NAMALWA (cell line): ENCODE data around the gene KIF23.
A peak's percentile ranks its signal among the peaks of the same experiment; 100 is the strongest.
"Not testable (repeated sequence)": the region's sequence is repeated elsewhere in the genome, so short reads cannot be mapped to it uniquely, and the experiment has no call there.

Source experiments
- DNase-seq: peaks from one replicate; pipeline ENCODE4 v3.0.0-alpha.2; 2015; ENCODE audit warnings: low spot score

KIF23 gene

DNA sequence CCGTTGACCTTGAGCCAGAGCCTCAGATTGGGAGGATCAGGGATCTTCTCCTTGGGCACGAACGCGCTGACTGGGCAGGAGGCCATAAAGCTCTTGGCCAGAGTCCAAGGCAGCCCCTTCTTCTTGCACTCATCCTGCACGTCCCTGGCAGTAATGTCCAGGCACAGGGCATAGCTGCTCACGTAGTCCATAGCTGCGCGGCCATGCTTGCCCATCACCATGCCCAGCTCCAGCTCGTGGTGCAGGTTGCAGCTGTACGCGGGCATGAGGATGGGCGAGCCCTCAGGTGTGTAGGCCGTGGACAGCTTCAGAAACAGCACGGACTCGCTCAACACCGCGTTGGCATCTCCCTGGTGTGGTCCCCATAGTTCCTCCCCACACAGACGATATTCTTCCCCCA is 20.5 kb downstream of the KIF23 start:
- DNase-seq, result no peak

DNA sequence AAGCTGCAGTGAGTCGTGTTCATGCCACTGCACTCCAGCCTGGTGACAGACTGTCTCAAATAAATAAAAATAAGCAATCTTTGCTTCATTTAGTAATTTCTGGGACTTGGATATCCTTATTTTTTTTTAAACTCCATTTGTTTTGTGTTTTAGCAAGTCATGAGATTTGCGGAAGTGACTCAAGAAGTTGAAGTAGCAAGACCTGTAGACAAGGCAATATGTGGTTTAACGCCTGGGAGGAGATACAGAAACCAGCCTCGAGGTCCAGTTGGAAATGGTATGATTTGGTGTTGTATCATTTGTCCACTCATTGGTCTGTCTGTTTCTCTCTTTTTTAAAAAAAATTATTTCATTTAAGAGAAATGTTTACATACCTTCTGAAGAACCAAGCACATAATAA is 21.8 kb downstream of the KIF23 start:
- no peak for DNase-seq

DNA sequence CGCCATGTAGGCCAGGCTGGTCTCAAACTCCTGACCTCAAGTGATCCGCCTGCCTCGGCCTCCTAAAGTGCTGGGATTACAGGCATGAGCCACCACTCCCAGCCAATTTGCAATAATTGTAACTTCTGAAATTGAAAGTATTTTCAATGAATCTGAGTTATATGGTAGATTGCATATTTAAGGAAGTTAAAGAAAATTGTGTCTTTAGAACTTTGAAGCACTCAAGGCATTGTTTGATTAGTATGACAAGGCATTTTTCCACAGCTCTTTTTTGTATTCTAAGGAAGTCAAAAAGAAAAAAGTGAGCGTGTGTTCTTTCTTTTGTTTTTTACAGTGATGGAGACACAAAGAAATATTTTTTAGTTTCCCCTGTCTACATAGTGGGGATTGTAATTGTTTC is 22.8 kb downstream of the KIF23 start:
- no peak for DNase-seq

DNA sequence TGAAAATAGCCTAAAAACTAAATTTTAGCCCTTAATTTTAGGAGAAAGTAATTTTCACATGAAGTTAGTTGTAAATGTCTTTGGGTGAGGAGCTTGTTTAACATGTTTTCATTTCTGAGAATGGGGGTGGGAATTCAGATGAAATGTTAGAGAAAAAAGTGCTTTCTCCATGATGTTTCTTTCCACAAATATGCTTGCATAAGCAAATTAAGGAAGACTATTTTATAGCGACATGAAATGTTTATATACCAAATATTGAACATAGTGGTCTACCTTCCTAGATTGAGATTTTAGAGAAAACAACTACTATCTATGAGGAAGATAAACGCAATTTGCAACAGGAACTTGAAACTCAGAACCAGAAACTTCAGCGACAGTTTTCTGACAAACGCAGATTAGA is 25.5 kb downstream of the KIF23 start:
- DNase-seq, result no peak

DNA sequence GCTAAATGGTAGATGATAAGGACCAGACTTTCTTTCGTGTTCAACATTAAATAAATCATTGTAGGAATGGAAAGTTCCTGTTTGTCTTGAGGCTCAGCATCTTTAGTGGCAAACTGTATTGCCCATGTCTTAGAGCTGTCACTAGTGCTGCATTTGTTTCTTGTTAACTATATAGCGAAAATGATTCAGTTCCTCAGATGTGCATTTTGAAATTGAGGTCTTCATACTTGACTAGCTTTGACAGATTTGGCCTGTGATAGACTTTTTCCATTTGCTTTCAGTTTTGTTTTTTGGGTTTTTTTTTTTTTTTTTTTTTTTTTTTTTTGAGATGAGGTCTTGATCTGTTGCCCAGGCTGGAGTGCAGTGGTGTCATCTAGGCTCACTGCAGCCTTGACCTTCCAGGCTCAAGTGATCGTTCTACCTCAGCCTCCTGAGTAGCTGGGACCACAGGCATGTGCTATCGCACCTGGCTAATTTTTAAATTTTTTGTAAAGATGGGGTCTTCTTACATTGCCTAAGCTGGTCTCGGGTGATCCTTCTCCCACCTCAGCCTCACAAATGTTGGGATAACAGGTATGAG is 29.0 kb downstream of the KIF23 start:
- DNase-seq, result peak; percentile 52

DNA sequence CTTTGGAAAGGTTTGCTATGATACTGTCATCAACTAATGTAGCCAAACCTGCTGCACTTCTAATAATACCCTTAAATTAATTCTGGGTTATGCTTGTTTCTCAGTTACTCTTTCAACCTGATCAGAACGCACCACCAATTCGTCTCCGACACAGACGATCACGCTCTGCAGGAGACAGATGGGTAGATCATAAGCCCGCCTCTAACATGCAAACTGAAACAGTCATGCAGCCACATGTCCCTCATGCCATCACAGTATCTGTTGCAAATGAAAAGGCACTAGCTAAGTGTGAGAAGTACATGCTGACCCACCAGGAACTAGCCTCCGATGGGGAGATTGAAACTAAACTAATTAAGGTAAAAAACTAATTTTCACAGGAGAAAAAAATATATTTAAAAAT is 30.5 kb downstream of the KIF23 start:
- DNase-seq, result no peak

DNA sequence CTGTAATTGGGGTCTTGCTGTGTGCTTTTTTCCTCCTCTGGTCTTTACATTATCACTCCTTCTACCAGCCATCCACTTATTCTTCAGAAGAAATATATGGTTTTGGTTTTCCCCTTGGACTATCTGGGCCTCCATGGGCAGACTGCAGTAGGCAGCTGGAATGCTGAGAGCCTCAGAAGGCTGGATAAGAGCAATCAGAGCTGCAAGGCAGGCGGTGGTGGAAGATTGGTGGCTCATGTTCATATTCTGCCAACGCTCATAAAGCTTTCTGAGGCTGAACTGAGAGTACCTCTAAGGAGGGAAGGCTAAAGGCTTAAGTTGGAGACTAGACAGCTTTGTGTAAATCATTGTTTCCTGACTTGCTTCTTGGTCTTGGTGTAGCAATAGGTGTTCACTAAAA is 32.8 kb downstream of the KIF23 start:
- DNase-seq, result no peak

DNA sequence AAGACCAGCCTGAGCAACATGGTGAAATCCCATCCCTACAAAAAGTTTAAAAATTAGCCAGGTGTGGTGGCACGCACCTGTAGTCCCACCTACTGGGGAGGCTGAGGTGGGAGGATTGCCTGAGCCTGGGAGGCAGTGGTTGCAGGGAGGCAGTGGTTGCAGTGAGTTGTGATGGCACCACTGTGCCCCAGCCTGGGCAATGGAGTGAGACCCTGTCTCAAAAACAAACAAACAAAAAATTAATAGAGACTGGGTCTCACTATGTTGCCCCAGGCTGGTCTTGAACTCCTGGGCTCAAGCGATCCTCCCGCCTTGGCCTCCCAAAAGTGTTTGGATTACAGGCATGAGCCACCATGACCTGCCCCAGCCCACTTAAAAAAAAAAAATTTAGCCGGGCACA is 36.1 kb downstream of the KIF23 start:
- DNase-seq, result not testable (repeated sequence)

DNA sequence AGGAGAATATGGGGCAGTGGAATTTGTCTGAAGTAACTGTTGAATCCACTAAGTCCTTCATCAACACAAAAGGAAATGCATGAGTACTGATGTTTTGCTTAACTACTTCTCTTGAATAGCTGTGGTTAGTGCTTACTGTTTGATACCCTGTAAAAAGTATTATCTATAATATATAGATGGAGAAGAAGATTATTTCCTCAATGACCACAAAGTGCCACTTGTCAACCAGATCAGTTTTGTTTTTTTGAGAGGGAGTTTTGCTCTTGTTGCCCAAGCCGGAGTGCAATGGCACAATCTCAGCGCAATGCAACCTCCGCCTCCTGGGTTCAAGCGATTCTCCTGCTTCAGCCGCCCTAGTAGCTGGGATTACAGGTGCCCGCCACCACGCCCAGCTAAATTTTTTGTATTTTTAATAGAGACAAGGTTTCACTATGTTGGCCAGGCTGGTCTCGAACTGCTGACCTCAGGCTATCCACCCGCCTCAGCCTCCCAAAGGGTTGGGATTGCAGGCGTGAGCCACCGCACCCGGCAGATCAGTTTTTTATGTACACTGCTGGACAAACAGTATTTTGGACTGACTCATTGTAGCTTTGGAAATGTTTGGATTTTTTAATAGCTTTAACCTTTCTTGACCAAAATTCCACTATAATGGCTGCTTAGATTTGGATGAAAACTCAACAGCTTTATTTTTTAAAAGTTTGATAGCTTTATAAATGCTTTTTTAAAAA is 37.0 kb downstream of the KIF23 start:
- DNase-seq, result no peak

DNA sequence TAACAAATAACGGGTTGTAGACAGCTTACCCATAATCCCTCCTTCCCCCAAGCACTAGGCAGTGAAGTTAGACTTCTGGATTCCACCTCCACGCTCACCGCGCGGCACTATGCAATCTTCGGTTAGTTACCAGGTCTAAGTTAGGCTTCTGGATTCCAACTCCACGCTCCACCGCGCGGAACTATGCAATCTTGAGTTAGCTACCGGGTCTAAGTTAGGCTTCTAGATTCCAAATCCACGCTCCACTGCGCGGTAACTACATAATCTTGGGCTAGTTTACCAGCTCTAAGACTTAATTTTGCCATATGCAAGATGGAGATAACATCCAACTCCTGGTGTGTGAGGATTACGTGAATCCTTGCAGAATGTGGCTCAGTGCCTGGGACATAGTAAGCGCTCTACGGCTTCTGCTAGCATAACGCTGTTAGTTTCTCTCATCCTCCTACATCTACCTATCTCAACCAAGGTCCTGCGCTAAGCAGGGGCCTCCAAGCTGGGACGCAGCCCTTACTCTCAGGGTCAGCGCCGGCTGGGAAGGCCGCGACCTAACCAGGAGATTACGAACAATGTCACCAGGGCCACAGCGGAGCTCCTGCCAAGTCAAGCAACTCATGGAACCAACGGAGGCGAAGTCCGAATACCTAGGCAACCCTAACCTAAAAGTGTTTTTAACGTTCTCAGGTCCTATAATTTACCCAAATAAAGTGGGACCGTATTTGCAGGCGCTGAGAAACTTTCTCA is 38.0 kb downstream of the KIF23 start:
- DNase-seq, result no peak

DNA sequence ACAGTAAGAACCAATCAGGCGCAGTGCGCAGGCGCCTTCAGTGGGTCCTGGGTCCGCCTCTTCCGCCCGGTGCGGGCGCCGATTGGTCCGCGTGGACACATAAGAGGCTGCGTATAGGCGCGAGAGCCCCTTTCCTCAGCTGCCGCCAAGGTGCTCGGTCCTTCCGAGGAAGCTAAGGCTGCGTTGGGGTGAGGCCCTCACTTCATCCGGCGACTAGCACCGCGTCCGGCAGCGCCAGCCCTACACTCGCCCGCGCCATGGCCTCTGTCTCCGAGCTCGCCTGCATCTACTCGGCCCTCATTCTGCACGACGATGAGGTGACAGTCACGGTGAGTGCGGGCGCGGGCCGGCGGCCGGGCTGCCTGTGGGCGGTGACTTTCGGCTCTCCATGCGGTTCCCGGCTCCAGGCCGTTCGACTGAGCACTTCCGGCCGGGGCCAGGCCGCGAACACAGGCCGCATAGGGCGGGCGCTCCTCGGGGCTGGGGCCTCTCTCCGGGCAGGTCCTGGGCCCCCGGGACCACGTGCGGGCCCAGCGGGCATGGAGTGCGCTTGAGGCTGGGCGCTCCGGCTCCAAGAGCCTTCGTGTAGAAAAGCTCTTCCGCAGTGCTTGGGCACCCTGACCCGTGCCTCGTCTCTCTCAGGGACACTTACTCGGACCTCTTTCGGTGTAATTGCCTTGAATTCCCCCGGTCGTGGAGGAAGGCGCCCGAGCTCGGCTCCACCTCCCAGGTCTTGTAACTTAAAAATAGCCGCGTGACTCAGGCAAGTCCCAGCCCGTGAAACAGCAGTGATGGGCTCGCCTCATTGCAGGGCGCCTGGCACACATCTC is 38.8 kb downstream of the KIF23 start, which contains the start of gene RPLP1:
RPLP1 (plus strand) TSS at position 127 of the 830 bp plus-strand sequence; CDS start at position 258, 131 bp downstream.
- DNase-seq, result peak; percentile 97

DNA sequence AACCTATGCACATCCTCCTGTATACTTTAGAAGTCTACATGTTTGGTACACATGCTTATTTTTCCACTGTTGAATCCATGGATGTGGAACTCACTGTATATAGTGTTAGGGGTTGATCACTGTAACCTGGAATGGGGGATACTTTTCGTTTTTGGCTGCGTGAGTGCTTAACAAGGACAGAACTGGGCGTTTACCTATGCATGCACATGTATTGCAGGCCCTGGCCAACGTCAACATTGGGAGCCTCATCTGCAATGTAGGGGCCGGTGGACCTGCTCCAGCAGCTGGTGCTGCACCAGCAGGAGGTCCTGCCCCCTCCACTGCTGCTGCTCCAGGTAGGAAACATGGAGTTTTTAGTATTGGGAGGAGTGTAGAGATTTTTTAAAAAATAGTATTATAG is 40.8 kb downstream of the KIF23 start:
- no peak for DNase-seq

DNA sequence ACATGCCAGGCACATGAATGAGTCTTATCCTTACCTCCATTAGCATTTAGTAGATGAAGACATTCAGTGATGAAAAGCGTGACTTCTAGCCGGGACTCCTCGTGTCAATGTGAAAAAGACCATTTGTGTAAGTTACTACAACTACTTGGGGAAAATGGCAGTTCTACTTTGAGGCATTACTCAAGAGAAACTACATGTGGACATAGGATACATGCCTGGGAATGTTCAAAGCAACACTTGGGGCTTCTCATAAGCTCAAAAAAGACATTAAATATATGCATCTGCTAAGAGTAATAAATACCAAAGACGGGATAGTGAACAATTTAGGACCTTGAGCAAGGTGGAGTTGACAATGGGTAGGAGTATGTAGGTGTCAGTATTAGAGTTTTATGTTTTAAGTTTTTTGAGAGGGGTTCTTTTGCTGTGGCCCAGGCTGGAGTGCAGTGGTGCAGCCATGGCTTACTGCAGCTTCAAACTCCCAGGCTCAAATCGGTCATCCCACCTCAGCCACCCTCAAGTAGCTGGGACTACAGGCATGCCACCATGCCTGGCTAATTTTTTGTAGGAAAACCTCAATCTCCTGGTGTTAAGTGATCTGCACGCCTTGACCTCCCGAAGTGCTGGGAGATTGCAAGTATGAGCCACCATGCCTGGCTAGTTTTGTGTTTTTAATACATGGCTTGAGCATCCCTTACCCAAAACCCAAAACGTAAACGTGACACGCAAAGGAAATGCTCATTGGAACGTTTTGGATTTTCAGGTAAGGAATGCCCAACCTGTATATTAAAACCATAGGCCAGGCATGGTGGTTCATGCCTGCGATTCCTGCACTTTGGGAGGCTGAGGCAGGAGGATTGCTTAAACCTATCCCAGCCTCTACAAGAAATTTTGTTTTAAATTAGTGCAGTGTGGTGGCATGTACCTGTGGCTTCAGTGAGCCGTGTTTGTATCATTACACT is 42.3 kb downstream of the KIF23 start:
- no peak for DNase-seq

DNA sequence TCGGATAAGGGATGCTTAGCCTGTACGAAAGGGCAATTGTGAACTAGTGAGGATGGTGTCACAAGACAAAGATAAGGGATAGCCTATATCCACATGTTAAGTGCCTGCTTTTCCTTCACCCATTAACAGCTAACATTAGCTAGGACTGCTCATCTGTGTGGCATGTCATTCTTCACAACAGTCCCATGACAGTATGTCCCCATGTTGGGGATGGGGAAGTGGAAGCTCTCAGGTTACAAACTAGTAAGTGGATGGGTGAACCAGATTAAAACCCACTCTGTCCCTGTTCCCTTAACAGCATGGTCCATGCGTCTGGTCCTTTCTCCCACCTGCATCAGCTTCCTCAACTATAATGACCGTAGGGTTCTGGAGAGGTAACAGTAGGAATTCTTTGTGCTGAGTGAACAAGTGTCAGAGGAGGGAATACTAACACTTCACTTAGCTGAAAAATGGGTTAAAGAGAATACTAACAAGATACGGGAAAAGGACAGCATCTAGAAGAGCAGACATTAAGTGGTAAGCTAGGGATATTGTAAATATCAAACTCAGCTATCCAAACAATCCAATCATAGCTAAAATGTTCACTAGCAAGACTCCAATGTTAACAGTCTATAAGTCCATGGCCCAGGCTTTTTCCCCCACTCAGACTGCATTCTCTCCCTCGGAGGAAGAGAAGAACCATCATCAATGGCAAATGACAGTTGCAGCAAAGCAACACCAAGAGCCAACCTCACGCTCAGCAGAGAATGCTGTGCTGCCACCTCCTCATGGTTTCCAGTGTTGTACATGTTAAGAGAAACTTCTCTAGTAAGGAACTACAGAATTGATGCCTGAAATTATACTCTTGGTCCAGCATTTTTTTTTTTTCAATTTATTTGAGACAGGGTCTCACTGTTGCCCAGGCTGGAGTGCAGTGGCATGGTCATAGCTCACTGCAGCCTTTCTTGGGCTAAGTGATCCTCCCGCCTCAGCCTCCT is 43.4 kb downstream of the KIF23 start:
- DNase-seq, result peak; percentile 59

DNA sequence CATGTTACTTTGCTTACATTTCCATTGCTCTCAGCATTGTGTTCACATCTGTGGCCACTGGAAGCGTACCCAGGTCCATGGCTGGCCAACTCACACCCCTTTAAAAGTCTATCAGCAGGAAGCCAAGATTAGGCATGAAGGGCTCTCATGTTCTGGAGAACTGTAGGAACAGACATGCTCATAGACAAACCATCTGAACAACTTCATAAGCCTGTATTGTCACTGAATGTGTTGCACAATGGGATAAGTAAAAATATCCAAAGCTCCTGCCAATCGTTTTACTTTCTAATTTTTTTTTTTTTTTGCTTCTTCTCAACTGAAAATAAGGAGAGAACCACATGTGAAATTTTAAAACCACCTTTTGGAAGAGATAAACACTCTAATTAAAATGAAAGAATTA is 44.9 kb downstream of the KIF23 start:
- no peak for DNase-seq

DNA sequence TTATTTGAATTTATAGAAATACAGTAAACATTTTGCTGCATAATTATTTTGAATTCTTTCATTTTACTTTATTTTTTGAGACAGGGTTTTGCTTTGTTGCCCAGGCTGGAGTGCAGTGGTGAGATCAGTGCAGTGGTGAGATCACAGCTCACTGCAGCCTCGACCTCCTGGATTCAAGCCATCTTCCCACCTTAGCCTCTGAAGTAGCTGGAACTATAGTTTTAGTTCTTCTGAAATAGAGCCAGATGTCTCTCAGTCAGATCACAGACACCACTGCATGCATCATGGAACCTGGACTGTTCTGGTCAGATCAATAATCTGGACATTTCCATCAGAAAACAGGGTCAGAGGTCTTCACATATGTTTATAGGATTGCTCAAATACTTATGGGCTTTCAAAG is 46.3 kb downstream of the KIF23 start:
- DNase-seq, result no peak

DNA sequence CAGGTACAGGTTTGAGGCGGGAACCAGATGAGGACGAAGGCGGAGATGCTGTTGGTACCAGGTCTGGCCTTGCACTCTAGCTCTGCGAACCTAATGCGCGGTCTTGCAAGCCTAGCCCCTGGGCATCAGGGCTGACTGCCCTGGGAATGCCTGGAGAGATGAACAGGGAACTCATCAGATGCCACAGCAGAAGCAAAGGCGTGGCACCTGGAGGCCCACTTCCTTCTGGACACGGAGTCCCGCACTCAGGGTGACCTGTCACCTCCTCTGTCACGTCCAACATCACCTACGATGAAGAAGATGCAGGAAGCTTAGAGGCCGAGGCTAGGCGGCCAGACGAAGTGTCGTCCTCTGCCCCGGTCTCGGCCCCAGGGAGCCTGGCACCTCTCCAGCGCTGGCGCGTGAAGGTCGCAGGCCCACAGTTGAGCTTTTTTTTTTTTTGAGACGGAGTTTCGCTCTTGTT is 47.9 kb downstream of the KIF23 start:
- no peak for DNase-seq

DNA sequence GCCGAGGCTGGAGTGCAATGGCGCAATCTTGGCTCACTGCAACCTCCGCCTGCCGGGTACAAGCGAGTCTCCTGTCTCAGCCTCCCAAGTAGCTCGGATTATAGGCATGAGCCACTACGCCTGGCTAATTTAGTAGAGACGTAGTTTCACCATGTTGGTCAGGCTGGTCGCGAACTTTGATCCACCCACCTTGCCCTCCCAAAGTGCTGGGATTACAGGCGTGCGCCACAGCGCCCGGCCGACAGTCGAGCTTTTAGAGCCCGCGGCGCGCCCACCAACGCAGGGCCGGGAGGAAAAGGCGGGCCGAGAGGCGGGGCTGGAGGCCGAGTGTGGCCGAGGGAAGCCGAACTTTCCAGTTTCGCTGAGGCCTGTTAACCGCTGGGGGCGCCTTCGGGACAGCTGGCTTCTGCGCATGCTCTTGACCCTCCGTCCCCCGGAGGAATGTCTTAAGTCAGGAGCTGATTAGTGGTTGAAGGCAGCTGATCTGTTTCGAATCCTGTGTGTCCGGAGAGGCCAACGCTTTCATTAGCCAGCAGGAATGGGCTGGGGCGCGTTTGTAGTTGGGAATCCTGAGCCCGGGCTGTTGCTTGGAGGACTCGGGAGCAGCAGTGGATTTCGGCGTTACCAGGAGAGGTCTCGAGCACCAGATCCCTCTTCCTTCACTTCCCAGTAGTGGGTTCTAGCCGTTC is 48.5 kb downstream of the KIF23 start:
- DNase-seq, result peak; percentile 95

DNA sequence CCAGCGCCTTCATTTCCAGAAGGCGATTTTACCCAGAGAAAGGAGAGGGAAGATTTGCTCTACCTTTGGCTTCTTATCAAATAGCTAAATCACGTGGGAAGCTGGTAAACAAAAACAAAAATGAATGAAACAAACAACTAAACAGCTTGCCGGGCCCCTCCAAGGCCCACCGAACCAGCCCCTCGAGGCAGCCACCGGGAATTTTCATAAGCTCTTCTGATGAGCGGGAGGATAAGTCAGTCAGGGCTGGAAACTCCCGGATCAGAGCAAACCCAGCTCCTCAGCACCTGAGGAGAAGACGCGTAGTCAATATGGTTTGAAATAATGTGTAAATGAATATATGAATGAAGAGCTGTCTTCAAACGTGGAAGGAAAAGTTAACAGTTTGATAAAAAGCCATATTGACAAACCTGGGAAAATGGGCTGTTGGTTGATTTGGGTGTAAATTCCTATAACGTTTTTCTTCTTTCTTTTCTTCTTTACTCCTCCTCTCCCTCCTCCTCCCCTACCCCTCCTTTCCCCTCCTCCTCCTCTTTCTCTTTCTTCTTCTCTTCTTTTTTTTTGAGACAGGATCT is 49.1 kb downstream of the KIF23 start:
- no peak for DNase-seq
